Measurements from ENCODE around the gene USH1C. TPM values are rescaled to one million over a fixed set of nuclear protein-coding genes. Genes with fewer than 3 reads are reported as not detected.

Gene USH1C
- total RNA-seq, 1 donor, result not detected

DNA sequence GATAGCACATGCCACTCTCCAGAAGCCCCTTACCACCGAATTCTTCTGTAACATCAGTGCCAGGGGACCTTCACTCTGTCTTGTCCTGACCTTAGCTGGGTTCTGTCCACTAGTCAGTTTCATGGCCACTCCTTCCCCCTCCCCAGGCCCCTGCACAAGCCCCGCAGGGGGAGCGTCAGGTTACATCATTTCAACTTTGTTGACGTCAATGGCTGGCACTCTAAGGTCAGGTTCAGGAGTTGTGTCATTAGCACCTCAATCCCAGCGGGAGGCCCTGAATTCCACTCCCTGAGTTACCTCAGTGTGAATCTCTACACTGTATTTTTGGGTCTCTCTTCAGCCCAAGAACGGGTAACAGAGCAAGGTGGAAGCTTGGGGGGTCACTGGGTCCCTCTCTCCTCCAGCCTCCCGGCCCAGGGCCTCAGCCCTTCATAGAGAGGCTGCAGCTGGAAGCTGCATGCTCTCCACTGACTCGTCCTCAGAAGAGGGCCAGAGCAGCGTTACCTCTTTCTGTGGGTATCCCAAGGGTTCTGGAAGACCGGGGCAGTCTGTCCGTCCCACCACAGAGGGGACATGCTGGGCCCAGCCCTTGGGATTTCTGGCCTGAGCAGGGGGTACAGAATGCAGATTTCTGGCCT is 10.3 kb downstream of the USH1C start:
- no peak overlapping the region for H3K4me2 ChIP-seq (ENCODE audit: insufficient read depth, low read length)
- TF ChIP-seq, protein P1, sequence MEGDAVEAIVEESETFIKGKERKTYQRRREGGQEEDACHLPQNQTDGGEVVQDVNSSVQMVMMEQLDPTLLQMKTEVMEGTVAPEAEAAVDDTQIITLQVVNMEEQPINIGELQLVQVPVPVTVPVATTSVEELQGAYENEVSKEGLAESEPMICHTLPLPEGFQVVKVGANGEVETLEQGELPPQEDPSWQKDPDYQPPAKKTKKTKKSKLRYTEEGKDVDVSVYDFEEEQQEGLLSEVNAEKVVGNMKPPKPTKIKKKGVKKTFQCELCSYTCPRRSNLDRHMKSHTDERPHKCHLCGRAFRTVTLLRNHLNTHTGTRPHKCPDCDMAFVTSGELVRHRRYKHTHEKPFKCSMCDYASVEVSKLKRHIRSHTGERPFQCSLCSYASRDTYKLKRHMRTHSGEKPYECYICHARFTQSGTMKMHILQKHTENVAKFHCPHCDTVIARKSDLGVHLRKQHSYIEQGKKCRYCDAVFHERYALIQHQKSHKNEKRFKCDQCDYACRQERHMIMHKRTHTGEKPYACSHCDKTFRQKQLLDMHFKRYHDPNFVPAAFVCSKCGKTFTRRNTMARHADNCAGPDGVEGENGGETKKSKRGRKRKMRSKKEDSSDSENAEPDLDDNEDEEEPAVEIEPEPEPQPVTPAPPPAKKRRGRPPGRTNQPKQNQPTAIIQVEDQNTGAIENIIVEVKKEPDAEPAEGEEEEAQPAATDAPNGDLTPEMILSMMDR (IDR thresholded peaks at IDR 0.05; ENCODE audit: extremely low read depth, low read depth, low read length), result no peak
- DNase-seq (ENCODE audit: insufficient read length, low spot score, missing footprints), result no peak
- no peaks in the 10 kb centered on the region for H3K36me3 ChIP-seq (ENCODE audit: insufficient read depth, low read length)
- no peak overlapping the region for H3K4me3 ChIP-seq (ENCODE audit: insufficient read depth, low read length)
- H4K20me1 ChIP-seq (ENCODE audit: insufficient read depth, low read length), result no peaks in the 10 kb centered on the region
- no peak overlapping the region for H3K27ac ChIP-seq (ENCODE audit: low read depth, low read length)
- H3K79me2 ChIP-seq (ENCODE audit: insufficient read depth, low read length), result no peaks in the 10 kb centered on the region
- H3K4me1 ChIP-seq (ENCODE audit: insufficient read depth, low read length), result no peaks in the 10 kb centered on the region
- peaks cover 56% of the 10 kb centered on the region for H3K27me3 ChIP-seq (ENCODE audit: insufficient read depth, low read length)
- H3K9me3 ChIP-seq (ENCODE audit: low read depth, low read length), result no peaks in the 10 kb centered on the region
- no peak overlapping the region for H2AFZ ChIP-seq (ENCODE audit: low read length)

DNA sequence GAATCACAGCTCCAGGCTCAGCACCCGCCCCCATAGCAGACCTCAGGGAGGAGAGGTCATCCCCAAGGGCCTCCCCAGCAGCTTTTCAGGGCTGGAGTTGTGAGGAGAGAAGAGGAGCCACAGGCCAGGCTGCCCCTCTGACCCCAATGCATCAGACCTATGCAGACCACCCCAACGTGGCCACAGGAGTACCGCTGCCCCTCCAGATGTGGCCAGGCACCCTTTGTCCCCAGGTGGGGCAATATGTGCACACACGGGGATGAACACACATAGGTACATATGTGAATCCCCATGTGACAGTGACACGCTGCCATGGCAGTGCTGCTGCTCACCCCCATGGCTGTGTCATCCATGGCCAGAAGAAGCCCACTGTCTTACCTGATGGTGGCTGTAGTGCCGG is 10.9 kb downstream of the USH1C start:
- Histone ChIP-seq H3K27me3 (ENCODE audit: insufficient read depth, low read length) (peaks cover 59% of the 10 kb centered on the region), H4K20me1 (ENCODE audit: insufficient read depth, low read length) (no peaks in the 10 kb centered on the region), H3K79me2 (ENCODE audit: insufficient read depth, low read length) (no peaks in the 10 kb centered on the region), H3K4me3 (ENCODE audit: insufficient read depth, low read length) (no peak overlapping the region), H2AFZ (ENCODE audit: low read length) (no peak overlapping the region), H3K9me3 (ENCODE audit: low read depth, low read length) (no peaks in the 10 kb centered on the region), H3K4me1 (ENCODE audit: insufficient read depth, low read length) (no peaks in the 10 kb centered on the region), H3K27ac (ENCODE audit: low read depth, low read length) (no peak overlapping the region), H3K4me2 (ENCODE audit: insufficient read depth, low read length) (no peak overlapping the region), H3K36me3 (ENCODE audit: insufficient read depth, low read length) (no peaks in the 10 kb centered on the region)
- DNase-seq (ENCODE audit: insufficient read length, low spot score, missing footprints), result no peak
- TF ChIP-seq, protein P1 (IDR thresholded peaks at IDR 0.05; ENCODE audit: extremely low read depth, low read depth, low read length), result no peak

DNA sequence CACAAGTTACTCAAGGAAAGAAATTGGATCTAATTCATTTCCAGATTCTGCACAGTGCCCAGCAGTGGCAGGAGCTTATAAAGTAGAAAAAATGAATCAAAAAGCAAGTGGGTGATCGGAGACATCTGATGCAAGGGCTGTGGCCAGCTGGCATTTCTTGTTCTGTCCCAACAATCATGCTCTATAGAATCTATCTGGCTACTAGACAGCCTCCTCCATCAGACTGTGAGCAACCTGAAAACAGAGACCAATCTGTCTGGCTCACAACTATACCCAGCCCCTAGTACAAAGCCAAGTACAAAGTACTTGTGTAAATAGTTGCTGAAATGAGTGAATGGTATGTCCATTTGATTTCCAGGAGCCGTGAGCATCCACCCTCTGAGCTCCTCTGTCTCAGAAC is 11.4 kb downstream of the USH1C start:
- no peak overlapping the region for H2AFZ ChIP-seq (ENCODE audit: low read length)
- peak; percentile 47 for DNase-seq (ENCODE audit: insufficient read length, low spot score, missing footprints)
- peaks cover 56% of the 10 kb centered on the region for H3K27me3 ChIP-seq (ENCODE audit: insufficient read depth, low read length)
- no peak overlapping the region for H3K27ac ChIP-seq (ENCODE audit: low read depth, low read length)
- no peaks in the 10 kb centered on the region for H3K4me1 ChIP-seq (ENCODE audit: insufficient read depth, low read length)
- no peak overlapping the region for H3K4me3 ChIP-seq (ENCODE audit: insufficient read depth, low read length)
- no peaks in the 10 kb centered on the region for H3K79me2 ChIP-seq (ENCODE audit: insufficient read depth, low read length)
- no peaks in the 10 kb centered on the region for H3K9me3 ChIP-seq (ENCODE audit: low read depth, low read length)
- no peaks in the 10 kb centered on the region for H3K36me3 ChIP-seq (ENCODE audit: insufficient read depth, low read length)
- TF ChIP-seq, protein P1 (IDR thresholded peaks at IDR 0.05; ENCODE audit: extremely low read depth, low read depth, low read length), result no peak
- no peaks in the 10 kb centered on the region for H4K20me1 ChIP-seq (ENCODE audit: insufficient read depth, low read length)
- H3K4me2 ChIP-seq (ENCODE audit: insufficient read depth, low read length), result no peak overlapping the region

DNA sequence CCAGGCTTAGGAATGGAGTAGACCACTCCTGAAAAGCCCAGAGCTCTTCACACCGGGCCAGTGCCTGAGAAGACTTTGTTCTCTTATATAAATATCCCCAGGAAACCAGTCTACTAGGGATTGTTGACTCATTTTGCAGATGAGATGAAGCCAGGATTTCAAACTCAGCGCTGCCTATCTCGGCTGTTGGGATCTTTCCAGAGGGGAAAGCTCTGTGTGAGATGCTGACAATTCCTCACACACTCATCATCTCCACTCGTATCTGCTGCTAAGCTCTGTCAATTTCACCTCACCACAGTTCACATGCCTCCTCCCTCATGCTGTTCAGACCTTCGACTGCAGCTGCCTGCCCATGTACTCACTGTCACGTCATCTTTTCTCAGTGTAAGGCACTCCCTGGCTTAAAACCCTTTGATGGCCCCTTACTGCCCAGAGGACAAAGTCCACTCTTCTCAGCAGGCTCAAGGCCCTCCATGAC is 12.5 kb downstream of the USH1C start:
- Histone ChIP-seq H3K79me2 (ENCODE audit: insufficient read depth, low read length) (no peaks in the 10 kb centered on the region), H3K36me3 (ENCODE audit: insufficient read depth, low read length) (no peaks in the 10 kb centered on the region), H4K20me1 (ENCODE audit: insufficient read depth, low read length) (no peaks in the 10 kb centered on the region), H3K9me3 (ENCODE audit: low read depth, low read length) (no peaks in the 10 kb centered on the region), H3K4me3 (ENCODE audit: insufficient read depth, low read length) (no peak overlapping the region), H3K4me2 (ENCODE audit: insufficient read depth, low read length) (no peak overlapping the region), H3K4me1 (ENCODE audit: insufficient read depth, low read length) (no peaks in the 10 kb centered on the region), H3K27me3 (ENCODE audit: insufficient read depth, low read length) (peaks cover 50% of the 10 kb centered on the region), H2AFZ (ENCODE audit: low read length) (no peak overlapping the region), H3K27ac (ENCODE audit: low read depth, low read length) (no peak overlapping the region)
- peak; percentile 97 for DNase-seq (ENCODE audit: insufficient read length, low spot score, missing footprints)
- TF ChIP-seq, protein P1 (IDR thresholded peaks at IDR 0.05; ENCODE audit: extremely low read depth, low read depth, low read length), result no peak
